Measurements from ENCODE around the gene MRPS7.

Gene MRPS7

DNA sequence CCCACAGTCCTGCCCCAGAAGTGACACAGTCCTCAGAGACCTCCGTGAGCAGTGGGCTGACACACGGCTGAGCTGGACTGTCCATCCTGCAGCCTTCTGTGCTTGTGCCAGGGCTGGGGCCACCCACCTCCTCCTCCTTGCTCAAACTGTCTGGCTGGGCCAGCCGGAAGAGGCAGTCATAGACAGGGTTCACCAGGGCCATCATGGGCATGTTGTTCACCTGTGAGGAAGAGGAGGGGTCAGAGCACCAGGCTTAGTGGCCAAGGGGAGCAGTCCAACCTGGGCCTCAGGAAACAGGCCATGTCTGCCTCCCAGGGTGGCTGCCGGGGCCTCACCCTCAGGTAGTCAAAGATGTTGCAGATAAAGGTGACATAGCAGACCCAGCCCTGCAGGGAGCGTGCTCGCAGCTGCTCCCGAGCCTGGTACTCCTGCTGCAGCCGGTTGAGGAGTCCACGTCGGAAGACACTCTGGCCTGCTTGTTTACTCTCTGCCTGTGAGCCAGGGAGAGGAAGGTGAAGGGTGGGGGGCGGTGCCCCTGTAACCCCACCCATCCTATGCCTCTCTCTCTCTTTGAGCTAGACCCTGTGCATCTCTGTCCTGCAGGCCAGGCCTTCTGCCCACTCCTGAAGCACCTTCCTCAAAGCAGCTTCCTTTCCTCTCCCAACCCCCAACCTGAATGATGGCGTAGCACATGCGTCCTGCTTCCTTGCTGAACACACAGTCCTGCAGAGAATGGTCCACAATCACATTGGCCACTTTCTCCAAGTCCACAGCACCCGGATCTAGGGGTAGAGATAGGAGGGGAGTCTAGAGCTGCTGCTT is 5.9 kb downstream of the MRPS7 start:
- no peak for DNase-seq (ENCODE audit: low spot score)
- TF ChIP-seq, protein P1, sequence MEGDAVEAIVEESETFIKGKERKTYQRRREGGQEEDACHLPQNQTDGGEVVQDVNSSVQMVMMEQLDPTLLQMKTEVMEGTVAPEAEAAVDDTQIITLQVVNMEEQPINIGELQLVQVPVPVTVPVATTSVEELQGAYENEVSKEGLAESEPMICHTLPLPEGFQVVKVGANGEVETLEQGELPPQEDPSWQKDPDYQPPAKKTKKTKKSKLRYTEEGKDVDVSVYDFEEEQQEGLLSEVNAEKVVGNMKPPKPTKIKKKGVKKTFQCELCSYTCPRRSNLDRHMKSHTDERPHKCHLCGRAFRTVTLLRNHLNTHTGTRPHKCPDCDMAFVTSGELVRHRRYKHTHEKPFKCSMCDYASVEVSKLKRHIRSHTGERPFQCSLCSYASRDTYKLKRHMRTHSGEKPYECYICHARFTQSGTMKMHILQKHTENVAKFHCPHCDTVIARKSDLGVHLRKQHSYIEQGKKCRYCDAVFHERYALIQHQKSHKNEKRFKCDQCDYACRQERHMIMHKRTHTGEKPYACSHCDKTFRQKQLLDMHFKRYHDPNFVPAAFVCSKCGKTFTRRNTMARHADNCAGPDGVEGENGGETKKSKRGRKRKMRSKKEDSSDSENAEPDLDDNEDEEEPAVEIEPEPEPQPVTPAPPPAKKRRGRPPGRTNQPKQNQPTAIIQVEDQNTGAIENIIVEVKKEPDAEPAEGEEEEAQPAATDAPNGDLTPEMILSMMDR (IDR thresholded peaks at IDR 0.05; ENCODE audit: extremely low read depth, missing control alignments): no peak

GRCh38 chr17:75269844-75270217 is 8.2 kb downstream of the MRPS7 start:
- TF ChIP-seq, protein P1 (IDR thresholded peaks at IDR 0.05; ENCODE audit: extremely low read depth, missing control alignments): no peak
- DNase-seq (ENCODE audit: low spot score): no peak

DNA sequence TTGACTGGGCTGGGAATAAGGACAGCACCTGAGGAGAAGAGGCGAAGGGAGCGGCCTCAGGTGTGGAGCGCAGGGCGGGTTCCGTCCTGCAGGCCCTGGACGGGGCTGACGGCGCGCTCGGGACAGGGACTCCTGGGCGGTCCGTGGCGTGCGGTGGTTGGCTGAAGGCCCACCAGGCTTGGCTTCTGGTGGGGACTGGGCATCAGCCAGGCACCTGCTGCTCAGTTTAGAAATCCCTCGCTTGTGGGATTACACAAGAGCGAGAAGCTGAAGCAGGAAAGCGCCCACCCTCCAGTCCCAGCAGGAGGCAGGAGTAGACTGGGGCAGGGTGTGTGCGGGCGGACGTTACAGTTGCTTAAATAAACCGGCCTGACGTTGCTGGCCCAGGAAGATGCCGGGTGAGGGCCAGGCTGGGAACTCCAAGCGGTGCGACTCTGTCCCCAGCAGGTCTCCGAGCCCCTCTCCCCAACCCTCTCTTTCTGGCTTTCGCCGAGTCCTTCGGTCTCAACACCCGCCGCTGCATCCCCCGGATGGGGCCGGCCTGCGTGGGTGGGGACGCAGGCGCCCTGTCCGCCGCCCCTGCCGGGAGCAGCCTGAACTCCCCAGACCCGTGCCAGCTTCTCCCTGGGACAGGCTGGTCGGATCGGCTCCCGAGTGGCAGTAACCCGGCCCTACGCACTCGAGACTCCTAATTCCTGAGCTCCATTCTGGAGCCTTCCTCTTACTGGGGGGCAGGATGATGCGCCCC is 8.7 kb downstream of the MRPS7 start:
- DNase-seq (ENCODE audit: low spot score): peak; percentile 88
- TF ChIP-seq, protein P1 (IDR thresholded peaks at IDR 0.05; ENCODE audit: extremely low read depth, missing control alignments): peak; percentile 8

- TF ChIP-seq, protein P1 (IDR thresholded peaks at IDR 0.05; ENCODE audit: extremely low read depth, missing control alignments): no peak
- no peak for DNase-seq (ENCODE audit: low spot score)
These were observed 9.2 kb downstream of the MRPS7 start, which contains the start of gene MIF4GD for GRCh38 chr17:75270966-75271232. TSS of gene MIF4GD (minus strand) at chr17:75271231. CDS start at chr17:75270195, 1,036 bp downstream.

GRCh38 chr17:75271233-75271954 is 9.7 kb downstream of the MRPS7 start:
- peak; percentile 99 for DNase-seq (ENCODE audit: low spot score)
- TF ChIP-seq, protein P1 (IDR thresholded peaks at IDR 0.05; ENCODE audit: extremely low read depth, missing control alignments): peak; percentile 91

DNA sequence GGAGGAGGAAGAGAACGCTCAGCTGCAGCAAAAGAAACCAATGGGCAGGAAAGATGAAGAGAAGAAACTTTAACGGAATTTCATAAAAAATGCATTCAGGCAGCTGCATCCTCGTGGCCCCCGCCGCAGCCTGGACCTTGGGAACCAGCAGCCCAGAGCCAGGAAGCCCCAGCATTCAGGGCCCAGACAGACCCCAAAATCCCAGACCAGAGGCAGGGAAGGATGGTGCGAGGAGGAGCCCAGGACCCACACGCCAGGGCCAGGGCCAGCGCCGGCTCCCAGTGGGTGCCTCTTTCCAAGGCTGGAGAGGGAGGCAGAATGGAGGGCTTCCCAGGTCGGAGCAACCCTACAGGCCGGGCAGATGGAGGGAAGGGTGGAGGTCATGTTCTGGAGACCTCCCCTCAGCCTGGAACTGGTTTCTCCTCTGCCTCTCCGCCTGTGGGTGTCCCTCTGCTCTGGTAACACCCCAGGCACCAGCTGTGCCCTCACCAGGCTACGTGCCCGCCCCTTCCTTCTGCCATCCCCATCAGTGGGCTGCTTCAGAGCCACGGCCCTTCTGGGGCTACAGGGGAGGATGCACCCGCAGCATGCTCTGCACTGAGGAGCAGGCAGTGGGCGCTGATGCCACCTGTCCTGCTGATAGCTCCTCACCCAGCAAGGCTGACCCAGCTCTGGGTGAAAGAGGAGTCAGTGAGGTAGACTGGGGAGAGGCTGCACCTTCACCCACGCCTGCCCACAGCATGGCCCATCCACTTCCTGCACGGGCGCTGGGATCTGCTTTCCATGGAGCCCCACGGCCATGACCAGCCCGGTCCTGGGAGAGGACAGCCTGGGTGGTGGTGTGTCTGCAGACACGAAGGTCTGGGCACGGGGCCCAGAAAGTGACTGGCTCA is 10.5 kb downstream of the MRPS7 start:
- TF ChIP-seq, protein P1 (IDR thresholded peaks at IDR 0.05; ENCODE audit: extremely low read depth, missing control alignments): no peak
- no peak for DNase-seq (ENCODE audit: low spot score)
